GM12875 (cell line): ENCODE data around the gene CTNNBL1.
"Not testable (repeated sequence)": the region's sequence is repeated elsewhere in the genome, so short reads cannot be mapped to it uniquely, and the experiment has no call there.

Experiments used
- H3K4me3 ChIP-seq: one replicate; pipeline ENCODE4 v1.5.1; 2011; ENCODE audit warnings: low read depth, low read length, control low read depth
- TF ChIP-seq, protein P1 (sequence below): IDR thresholded peaks from 2 replicates; pipeline ENCODE4 v1.5.1; 2011; ENCODE audit warnings: low read depth, mild to moderate bottlenecking, control low read depth, inconsistent platforms, low read length, moderate library complexity, borderline replicate concordance; ENCODE audit not compliant: insufficient read depth

The CTNNBL1 gene

DNA sequence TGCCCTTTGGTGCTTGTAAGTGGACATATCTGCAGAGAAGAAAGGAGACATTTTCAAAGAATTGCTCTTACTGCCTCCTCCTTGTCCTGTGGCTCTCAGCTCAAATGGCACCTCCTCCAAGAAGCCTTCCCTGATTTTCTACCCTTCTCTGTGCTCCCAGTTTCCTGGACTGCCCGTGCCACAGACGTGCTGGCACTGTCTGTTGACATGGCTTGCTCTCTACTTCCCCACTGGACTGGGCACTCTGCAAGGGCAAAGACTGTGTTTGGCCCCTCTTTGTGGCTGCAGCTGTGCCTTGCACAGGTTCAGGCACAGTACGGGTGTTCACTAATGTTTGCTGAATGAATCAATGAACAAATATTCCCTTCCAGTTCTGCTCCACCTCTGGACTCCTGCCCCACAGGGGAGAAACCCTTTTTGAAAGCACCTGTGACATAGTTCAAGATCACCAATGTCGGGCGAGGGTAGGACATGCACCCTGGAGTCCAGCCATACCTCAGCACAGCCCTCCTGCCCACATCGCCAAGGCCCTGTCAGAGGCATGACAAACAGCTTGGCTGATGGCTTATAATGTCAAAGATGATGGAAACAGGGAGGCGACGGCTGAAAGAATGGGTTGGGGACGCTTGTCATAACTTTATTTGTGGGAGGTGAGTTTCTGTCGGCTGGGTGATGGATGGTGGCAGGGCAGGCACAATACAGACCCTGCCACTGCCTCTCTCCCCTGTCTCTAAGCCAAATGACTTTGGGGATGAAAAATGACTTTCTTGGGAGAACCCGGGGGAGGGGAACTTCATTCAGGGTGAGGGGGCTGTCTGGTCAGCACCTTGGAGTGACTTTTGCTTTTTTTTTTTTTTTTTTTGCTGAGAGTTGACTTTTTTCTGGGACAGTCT lies 15.6 kb upstream of the CTNNBL1 start:
- no peak overlapping the region for H3K4me3 ChIP-seq

DNA sequence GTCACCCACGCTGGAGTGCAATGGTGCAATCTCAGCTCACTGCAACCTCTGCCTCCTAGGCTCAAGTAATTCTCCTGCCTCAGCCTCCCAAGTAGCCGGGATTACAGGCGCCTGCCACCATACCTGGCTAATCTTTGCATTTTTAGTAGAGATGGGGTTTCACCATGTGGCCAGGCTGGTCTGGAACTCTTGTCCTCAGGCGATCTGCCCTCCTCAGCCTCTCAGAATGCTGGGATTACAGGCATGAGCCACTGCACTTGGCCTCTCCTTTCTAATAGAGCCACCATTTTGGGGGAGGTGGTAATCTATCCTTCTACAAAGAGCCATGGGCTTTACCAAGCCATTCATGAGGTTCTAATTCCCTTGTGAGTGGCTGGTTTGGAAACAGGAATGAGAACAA lies 14.1 kb upstream of the CTNNBL1 start:
- H3K4me3 ChIP-seq, result not testable (repeated sequence)

More for the DNA sequence above, 15.6 kb upstream of the CTNNBL1 start:
- TF ChIP-seq, protein P1, sequence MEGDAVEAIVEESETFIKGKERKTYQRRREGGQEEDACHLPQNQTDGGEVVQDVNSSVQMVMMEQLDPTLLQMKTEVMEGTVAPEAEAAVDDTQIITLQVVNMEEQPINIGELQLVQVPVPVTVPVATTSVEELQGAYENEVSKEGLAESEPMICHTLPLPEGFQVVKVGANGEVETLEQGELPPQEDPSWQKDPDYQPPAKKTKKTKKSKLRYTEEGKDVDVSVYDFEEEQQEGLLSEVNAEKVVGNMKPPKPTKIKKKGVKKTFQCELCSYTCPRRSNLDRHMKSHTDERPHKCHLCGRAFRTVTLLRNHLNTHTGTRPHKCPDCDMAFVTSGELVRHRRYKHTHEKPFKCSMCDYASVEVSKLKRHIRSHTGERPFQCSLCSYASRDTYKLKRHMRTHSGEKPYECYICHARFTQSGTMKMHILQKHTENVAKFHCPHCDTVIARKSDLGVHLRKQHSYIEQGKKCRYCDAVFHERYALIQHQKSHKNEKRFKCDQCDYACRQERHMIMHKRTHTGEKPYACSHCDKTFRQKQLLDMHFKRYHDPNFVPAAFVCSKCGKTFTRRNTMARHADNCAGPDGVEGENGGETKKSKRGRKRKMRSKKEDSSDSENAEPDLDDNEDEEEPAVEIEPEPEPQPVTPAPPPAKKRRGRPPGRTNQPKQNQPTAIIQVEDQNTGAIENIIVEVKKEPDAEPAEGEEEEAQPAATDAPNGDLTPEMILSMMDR, result no peak

DNA sequence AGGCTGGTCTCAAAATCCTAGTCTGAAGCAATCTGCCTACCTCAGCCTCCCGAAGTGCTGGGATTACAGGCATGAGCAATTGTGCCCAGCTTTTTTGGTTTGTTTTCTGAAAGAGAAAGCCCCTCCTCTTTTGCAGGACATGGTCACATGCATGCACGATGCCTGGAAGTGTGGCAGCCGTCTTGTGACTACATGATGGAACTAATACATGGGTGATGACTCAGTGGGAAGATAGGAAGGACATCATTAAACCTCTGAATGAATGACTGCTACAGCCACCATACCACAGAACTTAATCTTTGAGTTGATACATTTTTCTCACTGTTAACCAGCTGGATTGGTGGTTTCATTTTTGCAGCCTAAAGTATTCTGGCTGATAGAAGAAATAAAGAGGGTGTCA lies 13.4 kb upstream of the CTNNBL1 start:
- TF ChIP-seq, protein P1, result no peak
- no peak overlapping the region for H3K4me3 ChIP-seq

DNA sequence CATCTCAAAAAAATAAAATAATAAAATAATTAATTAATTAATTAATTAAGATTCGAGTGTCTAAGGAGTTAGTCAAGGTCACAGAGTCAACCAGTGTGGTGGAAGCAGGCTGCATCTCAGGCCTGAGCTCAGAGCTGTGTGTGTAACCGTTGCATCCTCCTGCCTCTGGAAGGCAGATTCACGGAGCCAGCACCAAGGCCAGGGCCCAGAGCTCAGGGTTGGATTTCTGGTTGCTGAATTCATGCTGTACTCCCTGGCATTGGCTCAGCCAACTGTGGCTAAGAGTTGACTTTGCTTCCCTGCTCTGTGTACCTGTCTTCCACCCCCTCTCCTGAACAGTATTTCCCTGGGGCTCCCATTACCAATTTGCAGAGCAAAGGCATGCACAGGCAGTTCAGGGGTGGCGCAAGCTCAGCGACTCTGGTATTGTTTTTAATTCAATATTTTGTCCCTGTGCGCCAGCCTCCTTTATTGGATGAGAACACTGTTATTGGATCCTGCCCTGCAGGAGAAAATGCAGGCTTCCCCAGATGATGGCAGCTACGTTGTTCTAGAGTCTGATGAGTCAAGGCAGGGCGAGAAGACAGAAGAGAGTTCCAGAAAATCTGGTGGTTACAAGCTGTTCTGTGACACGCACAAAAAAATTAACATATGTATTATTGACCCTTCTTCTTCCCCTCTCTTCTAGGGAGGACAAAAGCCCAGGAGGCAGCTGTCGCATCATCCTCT lies 12.3 kb upstream of the CTNNBL1 start:
- TF ChIP-seq, protein P1, result no peak
- H3K4me3 ChIP-seq, result no peak overlapping the region

DNA sequence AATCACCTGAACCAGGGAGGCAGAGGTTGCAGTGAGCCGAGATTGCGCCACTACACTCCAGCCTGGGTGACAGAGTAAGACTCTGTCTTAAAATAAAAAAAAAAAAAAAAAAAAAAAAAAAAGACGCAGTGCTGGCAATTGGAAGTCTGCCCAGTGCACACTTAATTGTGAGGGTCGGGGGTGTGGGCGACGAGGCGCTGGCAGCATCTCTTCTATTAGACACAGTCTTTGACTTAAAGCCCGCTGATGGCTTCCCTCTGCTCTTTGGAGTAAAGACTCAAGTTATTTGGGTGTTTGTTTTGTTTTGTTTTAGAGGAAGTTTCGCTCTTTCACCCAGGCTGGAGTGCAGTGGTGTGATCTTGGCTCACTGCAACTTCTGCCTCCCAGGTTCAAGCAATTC lies 10.7 kb upstream of the CTNNBL1 start:
- not testable (repeated sequence) for H3K4me3 ChIP-seq

DNA sequence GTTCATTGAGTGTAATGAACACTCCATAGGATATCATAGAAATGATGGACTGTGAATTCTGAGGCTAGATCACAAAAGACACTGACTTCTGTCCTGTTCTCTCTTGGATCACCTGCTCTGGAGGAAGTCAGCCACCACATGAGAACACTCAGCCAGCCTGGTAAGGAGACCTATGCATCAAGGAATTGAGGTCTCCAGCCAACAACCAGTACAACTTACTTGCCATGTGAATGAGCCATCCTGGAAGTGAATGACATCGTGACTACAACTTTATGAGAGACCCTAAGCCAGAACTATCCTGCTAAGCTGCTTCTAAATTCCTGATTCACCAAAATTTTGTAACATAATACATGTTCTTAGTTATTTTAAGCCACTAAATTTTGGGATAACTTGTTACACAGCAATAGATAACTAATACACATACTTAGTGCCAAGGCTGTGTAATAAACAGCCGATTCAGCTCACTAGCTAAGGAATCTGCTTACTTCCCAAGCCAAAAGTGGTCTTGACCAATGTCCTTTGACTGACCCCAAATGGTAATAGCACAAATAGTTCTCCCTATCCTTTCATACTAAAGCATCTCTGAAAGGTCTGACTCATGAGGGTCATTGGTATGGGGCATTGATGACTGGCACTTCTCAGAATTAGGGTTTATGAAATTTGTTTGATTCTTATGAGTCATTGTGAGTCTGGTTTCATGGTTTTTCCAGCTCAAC lies 6.9 kb upstream of the CTNNBL1 start:
- H3K4me3 ChIP-seq, result no peak overlapping the region
- TF ChIP-seq, protein P1, result no peak

DNA sequence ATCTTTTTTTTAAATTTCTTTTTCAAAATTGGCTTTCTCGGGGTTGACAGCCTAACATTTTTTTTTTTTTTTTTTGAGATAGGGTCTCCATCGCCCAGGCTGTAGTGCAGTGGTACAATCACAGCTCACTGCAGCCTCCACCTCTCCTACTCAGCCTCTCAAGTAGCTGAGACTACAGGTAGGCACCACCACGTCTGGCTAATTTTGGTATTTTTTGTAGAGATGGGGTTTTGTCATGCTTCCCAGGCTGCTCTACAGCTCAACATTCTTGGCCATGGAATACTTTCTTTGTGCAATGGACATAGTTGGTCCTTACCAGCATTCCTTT lies 6.4 kb upstream of the CTNNBL1 start:
- H3K4me3 ChIP-seq, result no peak overlapping the region
- TF ChIP-seq, protein P1, result no peak
